ENCODE data around the gene HLA-B. TPM values are rescaled to one million over a fixed set of nuclear protein-coding genes. Genes with fewer than 3 reads are reported as not detected.

HLA-B gene
- total and polyA plus RNA-seq, 2 donors from 2014 or later = 1,348 to 1,532 TPM

- H3K9me3 ChIP-seq (ENCODE audit: control insufficient read depth in 2 of 3, insufficient read depth in 1 of 3, low read length in 3 of 3) = peaks cover 0 to 6% (median 4%) of the 10 kb centered on the region in 3 donors
- H3K27me3 ChIP-seq (ENCODE audit: control insufficient read depth, insufficient read depth, low read length) = no peaks in the 10 kb centered on the region
- no peaks in the 10 kb centered on the region for H3K36me3 ChIP-seq (ENCODE audit: control insufficient read depth in 2 of 3, insufficient read depth in 3 of 3, low read length in 3 of 3)
- FAIRE-seq = no peak
- no peak for TF ChIP-seq CTCF (IDR thresholded peaks at IDR 0.05; ENCODE audit: borderline replicate concordance, extremely low read depth, insufficient read depth)
- no peak overlapping the region for H3K9ac ChIP-seq (ENCODE audit: low read length in 3 of 3)
- H3K27ac ChIP-seq (ENCODE audit: low read depth in 2 of 2, low read length in 2 of 2) = no peak overlapping the region
- intact Hi-C loops (cut with DNase I) = no loop called here
- H3K4me3 ChIP-seq (ENCODE audit: low read length in 3 of 3) = no peak overlapping the region
- H3K4me1 ChIP-seq (ENCODE audit: control insufficient read depth in 2 of 3, insufficient read depth in 2 of 3, low read depth in 1 of 3, low read length in 3 of 3) = no peaks in the 10 kb centered on the region
- no peak for DNase-seq
Observed at GRCh38 chr6:31332637-31333602, 24.1 kb downstream of the HLA-B start.

DNA sequence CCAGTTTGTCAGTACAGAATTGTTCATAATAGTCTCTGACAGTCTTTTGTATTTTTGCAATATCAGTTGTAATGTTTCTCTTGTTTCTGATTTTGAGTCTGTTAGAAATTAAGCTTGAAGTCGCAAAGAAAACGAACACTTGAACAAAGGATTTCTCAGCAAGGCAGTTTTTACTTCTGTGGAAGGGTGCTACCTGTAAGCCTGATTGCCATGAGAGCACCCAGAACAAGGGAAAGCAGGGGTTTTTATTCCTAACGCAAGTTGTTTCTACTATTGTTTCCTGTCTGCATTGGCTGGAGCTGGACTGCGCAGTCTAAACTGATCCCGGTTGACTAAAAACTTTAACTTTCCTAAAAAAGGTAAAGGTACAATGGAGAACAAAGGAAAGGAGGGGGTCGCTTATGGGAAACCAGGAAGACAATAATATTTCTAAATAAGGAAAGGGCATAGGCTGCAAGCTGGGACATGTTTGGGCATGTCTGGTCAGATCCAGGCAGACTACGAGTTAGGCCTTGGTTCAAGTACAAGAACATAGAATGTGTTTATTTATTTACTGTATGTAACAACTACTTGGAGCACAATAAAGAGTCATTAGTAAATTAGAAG is 28.5 kb downstream of the HLA-B start:
- Histone ChIP-seq H3K9ac (ENCODE audit: low read length in 3 of 3) (no peak overlapping the region), H3K27ac (ENCODE audit: low read depth in 2 of 2, low read length in 2 of 2) (no peak overlapping the region), H3K9me3 (ENCODE audit: control insufficient read depth in 2 of 3, insufficient read depth in 1 of 3, low read length in 3 of 3) (no peaks in the 10 kb centered on the region), H3K4me1 (ENCODE audit: control insufficient read depth in 2 of 3, insufficient read depth in 2 of 3, low read depth in 1 of 3, low read length in 3 of 3) (no peaks in the 10 kb centered on the region), H3K4me3 (ENCODE audit: low read length in 3 of 3) (no peak overlapping the region), H3K27me3 (ENCODE audit: control insufficient read depth, insufficient read depth, low read length) (no peaks in the 10 kb centered on the region), H3K36me3 (ENCODE audit: control insufficient read depth in 2 of 3, insufficient read depth in 3 of 3, low read length in 3 of 3) (no peaks in the 10 kb centered on the region)
- TF ChIP-seq CTCF (IDR thresholded peaks at IDR 0.05; ENCODE audit: borderline replicate concordance, extremely low read depth, insufficient read depth) = no peak
- no peak for DNase-seq
- no peak for FAIRE-seq
- intact Hi-C loops (cut with DNase I) = no loop called here

DNA sequence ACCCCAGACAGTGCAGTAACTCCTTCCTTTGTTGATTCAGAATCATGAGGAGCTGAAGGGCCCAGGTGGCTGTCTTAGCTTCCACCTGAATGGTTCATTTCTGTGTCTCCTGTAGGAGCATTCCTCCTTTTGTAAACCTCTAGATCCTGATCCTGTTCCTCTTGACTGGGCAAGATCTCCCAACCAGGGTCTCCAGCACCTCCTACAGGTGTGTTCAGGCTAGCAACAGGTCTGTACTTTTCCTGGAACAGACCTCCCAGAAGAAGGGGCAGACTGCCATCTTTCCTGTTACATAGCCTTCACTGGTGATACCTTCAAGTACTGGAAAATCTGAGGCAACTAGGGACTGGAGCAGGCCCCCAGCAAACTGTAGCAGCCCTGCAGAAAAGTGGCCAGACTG is 35.2 kb downstream of the HLA-B start:
- H3K4me3 ChIP-seq (ENCODE audit: low read length in 3 of 3) = no peak overlapping the region
- no peaks in the 10 kb centered on the region for H3K9me3 ChIP-seq (ENCODE audit: control insufficient read depth in 2 of 3, insufficient read depth in 1 of 3, low read length in 3 of 3)

More for the DNA sequence above, 35.2 kb downstream of the HLA-B start:
- no peak overlapping the region for H3K27ac ChIP-seq (ENCODE audit: low read depth in 2 of 2, low read length in 2 of 2)
- no peaks in the 10 kb centered on the region for H3K36me3 ChIP-seq (ENCODE audit: control insufficient read depth in 2 of 3, insufficient read depth in 3 of 3, low read length in 3 of 3)
- H3K4me1 ChIP-seq (ENCODE audit: control insufficient read depth in 2 of 3, insufficient read depth in 2 of 3, low read depth in 1 of 3, low read length in 3 of 3) = no peaks in the 10 kb centered on the region
- FAIRE-seq (no peak), DNase-seq (no peak)
- no peak for TF ChIP-seq CTCF (IDR thresholded peaks at IDR 0.05; ENCODE audit: borderline replicate concordance, extremely low read depth, insufficient read depth)
- no peak overlapping the region for H3K9ac ChIP-seq (ENCODE audit: low read length in 3 of 3)
- H3K27me3 ChIP-seq (ENCODE audit: control insufficient read depth, insufficient read depth, low read length) = no peaks in the 10 kb centered on the region
- intact Hi-C loops (cut with DNase I) = no loop called here

Measured in kidney (tissue), 14 donors.